Measurements from ENCODE around the gene GRIK4.

GRIK4 gene

DNA sequence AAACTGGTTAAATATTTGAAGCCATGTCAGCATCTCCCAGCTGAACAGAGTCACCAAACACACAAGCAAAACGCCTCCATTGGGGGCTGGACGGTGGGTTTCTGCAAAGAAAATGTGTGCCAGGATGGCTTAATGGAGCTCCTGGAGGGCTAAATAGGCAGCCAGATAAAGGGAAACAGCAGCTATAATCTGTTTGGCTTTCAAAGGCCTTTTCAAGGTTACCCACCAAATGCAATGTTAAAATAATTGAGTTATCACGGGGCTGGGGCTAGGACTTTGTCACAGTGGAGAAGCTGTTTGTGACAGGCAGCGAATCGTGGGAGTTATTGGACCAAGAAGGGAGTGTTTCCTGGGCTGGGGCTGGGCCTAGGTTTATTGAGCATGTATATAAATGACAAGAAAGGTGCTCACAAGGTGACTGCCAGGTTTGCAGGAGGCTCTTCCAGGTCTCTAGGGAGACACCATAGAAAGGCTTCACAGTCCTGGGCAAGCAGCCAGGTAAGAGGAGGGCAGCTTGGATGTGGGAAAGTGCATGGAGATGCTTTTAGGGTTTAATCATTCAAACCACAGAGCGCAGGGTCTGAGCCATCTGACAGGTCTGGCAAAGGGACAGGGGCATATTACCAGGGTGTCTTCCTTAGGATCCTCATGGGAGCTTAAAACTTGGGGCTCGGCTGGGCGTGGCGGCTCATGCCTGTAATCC, 28.3 kb downstream of the GRIK4 start:
- no peak for TF ChIP-seq CTCF (IDR thresholded peaks at IDR 0.05; ENCODE audit: insufficient read depth, low read depth, low read length, missing control alignments)
- peak; percentile 39 for DNase-seq (ENCODE audit: low read depth)
- H3K4me3 ChIP-seq (ENCODE audit: low read length), result no peak overlapping the region

- no peak overlapping the region for H3K4me3 ChIP-seq (ENCODE audit: low read length)
- no peak for DNase-seq (ENCODE audit: low read depth)
- no peak for TF ChIP-seq CTCF (IDR thresholded peaks at IDR 0.05; ENCODE audit: insufficient read depth, low read depth, low read length, missing control alignments)
Measured at GRCh38 chr11:120540744-120541465, 29.4 kb downstream of the GRIK4 start.

DNA sequence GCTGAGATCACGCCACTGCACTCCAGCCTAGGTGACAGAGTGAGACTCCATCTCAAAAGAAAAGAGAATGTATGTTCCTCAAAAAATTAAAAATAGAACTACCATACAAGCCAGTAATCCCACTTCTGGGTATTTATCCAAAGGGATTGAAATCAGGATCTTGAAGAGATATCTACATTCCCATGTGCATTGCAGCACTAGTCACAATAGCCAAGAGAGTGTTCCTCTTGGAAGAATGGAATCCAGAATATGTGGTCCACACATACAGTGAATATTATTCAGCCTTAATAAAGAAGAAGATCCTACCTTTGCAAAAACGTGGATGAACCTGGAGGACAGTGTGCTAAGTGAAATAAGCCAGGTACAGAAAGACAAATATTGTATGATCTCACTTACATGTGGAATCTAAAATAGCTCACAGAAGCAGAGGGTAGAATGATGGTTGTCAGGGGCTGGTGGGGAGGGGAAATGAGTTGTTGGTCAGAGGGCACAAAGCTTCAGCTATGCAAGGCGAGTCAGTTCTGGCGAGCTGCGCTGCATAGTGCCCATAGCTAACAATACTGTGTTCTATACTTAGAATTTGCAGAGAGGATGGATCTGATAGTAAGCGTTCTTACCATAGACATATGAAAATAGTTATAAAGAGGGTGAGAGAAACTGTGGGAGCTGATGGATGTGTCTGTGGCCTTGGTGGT, 32.1 kb downstream of the GRIK4 start:
- H3K4me3 ChIP-seq (ENCODE audit: low read length), result no peak overlapping the region
- no peak for TF ChIP-seq CTCF (IDR thresholded peaks at IDR 0.05; ENCODE audit: insufficient read depth, low read depth, low read length, missing control alignments)
- no peak for DNase-seq (ENCODE audit: low read depth)

GRCh38 chr11:120545813-120546212, 34.3 kb downstream of the GRIK4 start:
- TF ChIP-seq CTCF (IDR thresholded peaks at IDR 0.05; ENCODE audit: insufficient read depth, low read depth, low read length, missing control alignments), result no peak
- no peak overlapping the region for H3K4me3 ChIP-seq (ENCODE audit: low read length)
- DNase-seq (ENCODE audit: low read depth), result no peak

- no peak for TF ChIP-seq CTCF (IDR thresholded peaks at IDR 0.05; ENCODE audit: insufficient read depth, low read depth, low read length, missing control alignments)
- H3K4me3 ChIP-seq (ENCODE audit: low read length), result no peak overlapping the region
- DNase-seq (ENCODE audit: low read depth), result peak; percentile 92
Measured at GRCh38 chr11:120546312-120547205, 35.0 kb downstream of the GRIK4 start.

DNA sequence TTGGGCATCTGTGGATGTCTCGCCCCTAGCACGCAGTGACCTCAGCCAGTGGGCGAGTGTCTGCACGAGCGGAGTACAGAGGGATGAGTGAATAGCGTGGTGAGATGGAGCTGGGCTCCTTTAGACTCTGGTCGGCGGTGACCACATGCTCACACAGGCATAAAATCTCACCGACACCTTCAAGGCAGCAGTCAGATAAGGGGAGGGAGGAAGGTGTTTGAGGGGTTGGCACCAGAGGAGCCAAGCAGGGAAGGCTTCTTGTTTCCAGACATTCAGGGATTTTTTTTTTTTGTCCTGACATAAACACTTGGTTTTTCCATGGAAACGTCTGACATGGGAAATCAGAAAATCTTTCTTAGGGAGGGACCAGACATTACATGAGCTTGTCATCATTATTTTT, 35.8 kb downstream of the GRIK4 start:
- no peak for DNase-seq (ENCODE audit: low read depth)
- TF ChIP-seq CTCF (IDR thresholded peaks at IDR 0.05; ENCODE audit: insufficient read depth, low read depth, low read length, missing control alignments), result no peak
- no peak overlapping the region for H3K4me3 ChIP-seq (ENCODE audit: low read length)
